ENCODE data around the gene LY6G5C. TPM values are rescaled to one million over a fixed set of nuclear protein-coding genes. Genes with fewer than 3 reads are reported as not detected.

The LY6G5C gene
- total and polyA plus RNA-seq, 2 donors (not counting 1 experiment from before 2014, with no cell fraction given) = 0.83 to 2.0 TPM

- H4K20me1 ChIP-seq (ENCODE audit: control insufficient read depth, extremely low read depth, insufficient read depth, low read length) = no peaks in the 10 kb centered on the region
- H3K79me2 ChIP-seq (ENCODE audit: control insufficient read depth, insufficient read depth, low read length) = no peaks in the 10 kb centered on the region
- H3K4me3 ChIP-seq (replicated peaks in 1 of 4; ENCODE audit: control extremely low read depth in 1 of 4, insufficient read depth in 1 of 4, low read depth in 3 of 4, low read length in 4 of 4) = no peak overlapping the region
- H3K4me1 ChIP-seq (ENCODE audit: control insufficient read depth, extremely low read depth, insufficient read depth, low read length) = peaks cover 3% of the 10 kb centered on the region
- no peak overlapping the region for H3K9ac ChIP-seq (ENCODE audit: insufficient read depth, low read length)
- no peaks in the 10 kb centered on the region for H3K27me3 ChIP-seq (ENCODE audit: control insufficient read depth, insufficient read depth, low read length)
- H3K36me3 ChIP-seq (ENCODE audit: control insufficient read depth, insufficient read depth, low read length) = peaks cover 26% of the 10 kb centered on the region
- TF ChIP-seq CTCF (conservative IDR thresholded peaks at IDR 0.05 in 1 of 2, IDR thresholded peaks at IDR 0.05 in 1 of 2; ENCODE audit: low read depth in 1 of 2, low read length in 2 of 2) = no peak
- TF ChIP-seq EZH2 (IDR thresholded peaks at IDR 0.05; ENCODE audit: low read length, missing control alignments) = no peak
- no peak overlapping the region for H3K27ac ChIP-seq (ENCODE audit: insufficient read depth, low read length)
- no peak overlapping the region for H3K4me2 ChIP-seq (ENCODE audit: extremely low read depth, insufficient read depth, low read length)
- no peak overlapping the region for H2AFZ ChIP-seq (ENCODE audit: low read length)
- no peaks in the 10 kb centered on the region for H3K9me3 ChIP-seq (ENCODE audit: control insufficient read depth, insufficient read depth, low read depth, low read length)
- no peak for DNase-seq (ENCODE audit: low read depth in 2 of 2)
Measured at GRCh38 chr6:31686483-31686882, 5.6 kb upstream of the LY6G5C start.

GRCh38 chr6:31683591-31683990 is 2.7 kb upstream of the LY6G5C start:
- Histone ChIP-seq H4K20me1 (ENCODE audit: control insufficient read depth, extremely low read depth, insufficient read depth, low read length) (no peaks in the 10 kb centered on the region), H3K79me2 (ENCODE audit: control insufficient read depth, insufficient read depth, low read length) (no peaks in the 10 kb centered on the region), H3K9ac (ENCODE audit: insufficient read depth, low read length) (no peak overlapping the region), H2AFZ (ENCODE audit: low read length) (no peak overlapping the region), H3K4me2 (ENCODE audit: extremely low read depth, insufficient read depth, low read length) (no peak overlapping the region), H3K27me3 (ENCODE audit: control insufficient read depth, insufficient read depth, low read length) (no peaks in the 10 kb centered on the region), H3K9me3 (ENCODE audit: control insufficient read depth, insufficient read depth, low read depth, low read length) (no peaks in the 10 kb centered on the region), H3K27ac (ENCODE audit: insufficient read depth, low read length) (no peak overlapping the region), H3K4me3 (replicated peaks in 1 of 4; ENCODE audit: control extremely low read depth in 1 of 4, insufficient read depth in 1 of 4, low read depth in 3 of 4, low read length in 4 of 4) (no peak overlapping the region), H3K36me3 (ENCODE audit: control insufficient read depth, insufficient read depth, low read length) (peaks cover 14% of the 10 kb centered on the region), H3K4me1 (ENCODE audit: control insufficient read depth, extremely low read depth, insufficient read depth, low read length) (peaks cover 12% of the 10 kb centered on the region)
- no peak for DNase-seq (ENCODE audit: low read depth in 2 of 2)
- TF ChIP-seq CTCF (conservative IDR thresholded peaks at IDR 0.05 in 1 of 2, IDR thresholded peaks at IDR 0.05 in 1 of 2; ENCODE audit: low read depth in 1 of 2, low read length in 2 of 2) (no peak), EZH2 (IDR thresholded peaks at IDR 0.05; ENCODE audit: low read length, missing control alignments) (no peak)

GRCh38 chr6:31681135-31681671 is 336 bp upstream of the LY6G5C start:
- Histone ChIP-seq H3K9me3 (ENCODE audit: control insufficient read depth, insufficient read depth, low read depth, low read length) (no peaks in the 10 kb centered on the region), H3K4me1 (ENCODE audit: control insufficient read depth, extremely low read depth, insufficient read depth, low read length) (peaks cover 12% of the 10 kb centered on the region), H3K27ac (ENCODE audit: insufficient read depth, low read length) (peak overlapping the region; percentile 80), H3K27me3 (ENCODE audit: control insufficient read depth, insufficient read depth, low read length) (no peaks in the 10 kb centered on the region), H4K20me1 (ENCODE audit: control insufficient read depth, extremely low read depth, insufficient read depth, low read length) (no peaks in the 10 kb centered on the region), H3K9ac (ENCODE audit: insufficient read depth, low read length) (peak overlapping the region; percentile 71), H3K4me2 (ENCODE audit: extremely low read depth, insufficient read depth, low read length) (peak overlapping the region; percentile 97), H3K4me3 (replicated peaks in 1 of 4; ENCODE audit: control extremely low read depth in 1 of 4, insufficient read depth in 1 of 4, low read depth in 3 of 4, low read length in 4 of 4) (peak overlapping the region; percentile 43 to 58 (median 57)), H2AFZ (ENCODE audit: low read length) (peak overlapping the region; percentile 78), H3K79me2 (ENCODE audit: control insufficient read depth, insufficient read depth, low read length) (no peaks in the 10 kb centered on the region), H3K36me3 (ENCODE audit: control insufficient read depth, insufficient read depth, low read length) (peaks cover 2% of the 10 kb centered on the region)
- peak; percentile 34 to 41 for DNase-seq (ENCODE audit: low read depth in 2 of 2)
- TF ChIP-seq CTCF (conservative IDR thresholded peaks at IDR 0.05 in 1 of 2, IDR thresholded peaks at IDR 0.05 in 1 of 2; ENCODE audit: low read depth in 1 of 2, low read length in 2 of 2) (peak in 1 of 2 donors; percentile 13), EZH2 (IDR thresholded peaks at IDR 0.05; ENCODE audit: low read length, missing control alignments) (no peak)
